Smooth muscle cell (in vitro differentiated cells): ENCODE measurements around the gene TRAPPC14. TPM values are rescaled to one million over a fixed set of nuclear protein-coding genes. Genes with fewer than 3 reads are reported as not detected.

Source experiments
- DNase-seq: peaks from one replicate; lab custom pipeline; 2025; ENCODE audit not compliant: unreplicated experiment; lab: John Stamatoyannopoulos, UW
- H2AFZ ChIP-seq: fragments of 200-600 bp; sonication (generic); 2 replicates; pipeline ENCODE4 v1.6.0; 2016; ENCODE audit warnings: antibody characterized with exemption, low read depth, mild to moderate bottlenecking
- H3F3A ChIP-seq: fragments of 200-600 bp; sonication (generic); 2 replicates; pipeline ENCODE4 v1.6.0; 2017; ENCODE audit warnings: antibody characterized with exemption, low read depth
- H3K27ac ChIP-seq: fragments of 200-600 bp; sonication (generic); 2 replicates; pipeline ENCODE4 v1.5.1; 2016; ENCODE audit warnings: low read depth, mild to moderate bottlenecking
- H3K27me3 ChIP-seq: fragments of 200-600 bp; sonication (generic); 2 replicates; pipeline ENCODE4 v1.6.1; 2016; ENCODE audit warnings: low read depth, mild to moderate bottlenecking
- H3K36me3 ChIP-seq: fragments of 200-600 bp; sonication (generic); 2 replicates; pipeline ENCODE4 v1.5.1; 2016; ENCODE audit warnings: low read depth
- H3K4me1 ChIP-seq: fragments of 200-600 bp; sonication (generic); 2 replicates; pipeline ENCODE4 v1.5.1; 2016; ENCODE audit warnings: low read depth
- H3K4me2 ChIP-seq: fragments of 200-600 bp; sonication (generic); 2 replicates; pipeline ENCODE4 v1.6.0; 2016; ENCODE audit warnings: mild to moderate bottlenecking
- H3K4me3 ChIP-seq: fragments of 200-600 bp; sonication (generic); 2 replicates; pipeline ENCODE4 v1.5.1; 2016; ENCODE audit warnings: mild to moderate bottlenecking
- H3K79me2 ChIP-seq: fragments of 200-600 bp; sonication (generic); 2 replicates; pipeline ENCODE4 v1.6.0; 2016; ENCODE audit warnings: low read depth, mild to moderate bottlenecking
- H3K9ac ChIP-seq: fragments of 200-600 bp; sonication (generic); 2 replicates; pipeline ENCODE4 v1.6.0; 2016; ENCODE audit warnings: low read depth
- H3K9me3 ChIP-seq: fragments of 200-600 bp; sonication (generic); replicated peaks from 2 replicates; pipeline ENCODE4 v1.5.1; 2016; ENCODE audit warnings: low read depth
- H4K20me1 ChIP-seq: fragments of 200-600 bp; sonication (generic); 2 replicates; pipeline ENCODE4 v1.6.0; 2016; ENCODE audit warnings: low read depth
- WGBS: methylation state at CpG from one replicate; pipeline ENCODE4 v1.1.7; 2016; ENCODE audit warnings: low lambda C conversion rate; 5-methylcytosine and 5-hydroxymethylcytosine counted together
- polyA plus RNA-seq: library from polyadenylated mRNA; unstranded; fragments of >200 nt; fragmentation: Nextera tagmentation; extraction: Ambion mirVana; gene quantifications from 2 replicates; pipeline ENCODE4 v1.2.1, GENCODE V29; 2016
- total RNA-seq: library from RNA; depleted of rRNA; stranded (reverse); fragments of >200 nt; gene quantifications from 2 replicates; pipeline ENCODE4 v1.2.3, GENCODE V29; 2014
- TF ChIP-seq, protein P1 (sequence below): fragments of 200-600 bp; sonication (generic); IDR thresholded peaks from 2 replicates; pipeline ENCODE4 v1.5.1; 2017; ENCODE audit warnings: borderline replicate concordance, mild to moderate bottlenecking, antibody characterized with exemption; ENCODE audit not compliant: insufficient read depth, poor library complexity, severe bottlenecking

Gene TRAPPC14
- total and polyA plus RNA-seq, 2 experiments from 2014 or later = 5.4 to 7.0 TPM

DNA sequence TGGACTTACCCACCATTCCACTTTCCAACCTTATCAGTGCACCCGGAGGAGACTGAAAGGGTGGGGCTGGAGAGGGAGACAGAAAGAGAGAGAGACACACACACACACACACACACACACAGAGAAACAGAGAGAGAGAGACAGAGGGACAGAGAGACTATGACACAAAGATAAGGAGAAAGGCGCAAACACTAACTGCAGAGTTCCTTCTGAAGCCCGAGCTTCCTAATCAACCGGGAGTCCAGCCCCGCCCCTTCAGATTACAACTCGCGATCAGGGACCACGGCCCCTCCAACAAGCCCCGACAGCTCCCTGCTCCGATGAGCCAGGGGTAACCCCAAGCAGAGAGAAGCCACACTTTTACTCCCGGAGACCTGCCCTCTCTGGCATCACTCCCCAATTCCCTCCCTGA is 9.4 kb upstream of the TRAPPC14 start:
- Histone ChIP-seq H3K36me3 (no peaks in the 10 kb centered on the region), H3K9ac (no peak overlapping the region), H3K9me3 (no peaks in the 10 kb centered on the region), H3K4me3 (peak overlapping the region; percentile 59), H3K27me3 (peaks cover 23% of the 10 kb centered on the region), H3K27ac (no peak overlapping the region), H2AFZ (peak overlapping the region; percentile 16), H3K4me1 (peaks cover 8% of the 10 kb centered on the region), H3K79me2 (no peaks in the 10 kb centered on the region), H4K20me1 (no peaks in the 10 kb centered on the region), H3K4me2 (peak overlapping the region; percentile 81), H3F3A (peaks cover 4% of the 10 kb centered on the region)
- DNase-seq = no peak
- 6% methylated on average over 11 of the region's 11 CpGs for WGBS
- TF ChIP-seq, protein P1, sequence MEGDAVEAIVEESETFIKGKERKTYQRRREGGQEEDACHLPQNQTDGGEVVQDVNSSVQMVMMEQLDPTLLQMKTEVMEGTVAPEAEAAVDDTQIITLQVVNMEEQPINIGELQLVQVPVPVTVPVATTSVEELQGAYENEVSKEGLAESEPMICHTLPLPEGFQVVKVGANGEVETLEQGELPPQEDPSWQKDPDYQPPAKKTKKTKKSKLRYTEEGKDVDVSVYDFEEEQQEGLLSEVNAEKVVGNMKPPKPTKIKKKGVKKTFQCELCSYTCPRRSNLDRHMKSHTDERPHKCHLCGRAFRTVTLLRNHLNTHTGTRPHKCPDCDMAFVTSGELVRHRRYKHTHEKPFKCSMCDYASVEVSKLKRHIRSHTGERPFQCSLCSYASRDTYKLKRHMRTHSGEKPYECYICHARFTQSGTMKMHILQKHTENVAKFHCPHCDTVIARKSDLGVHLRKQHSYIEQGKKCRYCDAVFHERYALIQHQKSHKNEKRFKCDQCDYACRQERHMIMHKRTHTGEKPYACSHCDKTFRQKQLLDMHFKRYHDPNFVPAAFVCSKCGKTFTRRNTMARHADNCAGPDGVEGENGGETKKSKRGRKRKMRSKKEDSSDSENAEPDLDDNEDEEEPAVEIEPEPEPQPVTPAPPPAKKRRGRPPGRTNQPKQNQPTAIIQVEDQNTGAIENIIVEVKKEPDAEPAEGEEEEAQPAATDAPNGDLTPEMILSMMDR = no peak

DNA sequence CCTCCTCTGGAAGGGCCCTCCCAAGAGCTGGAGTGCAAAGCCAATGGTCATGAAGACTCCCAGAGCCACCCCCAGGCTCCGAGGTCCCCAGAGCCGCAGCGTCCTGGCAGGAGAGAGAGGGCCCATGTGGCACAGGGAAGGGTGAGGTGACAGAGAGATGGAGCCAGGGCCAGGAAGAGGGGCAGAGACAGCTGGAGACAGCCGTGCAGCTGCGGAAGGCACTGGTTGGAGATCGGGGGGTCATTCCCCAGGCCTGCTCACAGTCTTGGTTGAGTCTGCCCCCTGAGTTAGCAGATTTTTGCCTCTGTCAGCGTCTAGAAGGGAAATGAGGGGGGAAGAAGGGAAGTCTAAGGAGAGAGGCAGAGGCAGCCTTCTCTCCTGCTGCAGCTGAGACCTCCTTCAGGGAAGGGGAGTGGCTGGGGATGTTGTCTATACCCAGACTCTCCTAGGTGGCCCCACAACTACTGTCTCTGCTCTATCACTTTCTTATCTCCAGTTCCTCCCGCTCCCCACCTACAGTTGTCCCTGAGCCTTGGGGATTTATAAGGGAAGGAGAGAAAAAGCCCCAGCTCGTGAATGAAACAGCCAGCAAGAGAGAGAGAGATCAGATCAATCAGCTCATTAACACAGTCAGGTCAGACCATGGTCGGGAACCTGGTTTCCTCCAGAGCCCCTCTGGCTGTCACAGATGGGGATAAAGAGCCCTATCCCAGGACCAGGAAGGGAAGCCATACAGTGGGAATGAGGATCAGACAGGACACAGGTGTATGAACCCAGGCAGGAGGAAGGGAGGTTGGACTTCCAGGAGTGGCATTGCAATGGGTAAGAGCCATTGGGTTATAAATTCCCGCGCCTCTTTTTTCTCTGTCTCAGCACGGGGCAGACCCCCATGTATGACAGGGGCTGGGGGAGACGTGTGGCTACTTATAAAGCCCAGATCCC is 8.7 kb upstream of the TRAPPC14 start:
- no peaks in the 10 kb centered on the region for H3K9me3 ChIP-seq
- no peak overlapping the region for H3K27ac ChIP-seq
- peak overlapping the region; percentile 59 for H3K4me3 ChIP-seq
- 54% methylated on average over 14 of the region's 14 CpGs for WGBS
- TF ChIP-seq, protein P1 = no peak
- H3K36me3 ChIP-seq = no peaks in the 10 kb centered on the region
- H3K4me1 ChIP-seq = peaks cover 8% of the 10 kb centered on the region
- no peak for DNase-seq
- H3K4me2 ChIP-seq = peak overlapping the region; percentile 81
- H3F3A ChIP-seq = peaks cover 4% of the 10 kb centered on the region
- peak overlapping the region; percentile 16 for H2AFZ ChIP-seq
- no peaks in the 10 kb centered on the region for H4K20me1 ChIP-seq
- H3K79me2 ChIP-seq = no peaks in the 10 kb centered on the region
- no peak overlapping the region for H3K9ac ChIP-seq
- peaks cover 20% of the 10 kb centered on the region for H3K27me3 ChIP-seq

DNA sequence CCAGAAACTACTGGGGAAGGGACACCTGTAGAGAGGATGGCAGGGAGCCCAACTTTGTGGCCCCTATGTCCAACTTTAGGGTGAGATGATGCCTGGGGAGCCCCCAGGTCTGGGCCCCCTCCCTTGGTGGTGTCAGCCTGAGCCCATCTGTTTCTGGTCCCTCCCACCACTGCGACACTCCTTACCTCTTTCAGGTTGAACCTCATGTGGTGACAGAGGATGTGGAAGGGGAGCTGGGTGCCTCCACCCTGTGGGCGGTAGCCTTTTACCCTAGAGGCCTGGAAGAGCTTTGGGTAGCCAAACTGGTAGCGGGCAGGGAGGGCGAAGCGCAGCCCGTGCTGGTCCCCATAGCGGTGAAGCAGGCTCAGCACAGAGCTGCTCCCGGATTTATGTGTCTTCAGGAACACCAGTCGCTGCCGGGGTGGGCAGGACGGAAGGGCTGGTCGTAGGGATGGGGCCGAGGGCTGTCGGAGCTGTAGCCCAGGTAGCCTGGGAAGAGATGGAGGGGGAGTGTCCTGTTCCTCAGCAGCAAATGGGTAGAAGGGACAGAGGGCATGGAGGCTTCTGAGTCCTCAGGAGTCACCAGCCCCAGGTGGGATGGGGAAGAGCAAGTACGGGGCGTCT is 7.9 kb upstream of the TRAPPC14 start:
- Histone ChIP-seq H3K27ac (no peak overlapping the region), H4K20me1 (no peaks in the 10 kb centered on the region), H3F3A (no peaks in the 10 kb centered on the region), H3K4me3 (no peak overlapping the region), H3K9me3 (no peaks in the 10 kb centered on the region), H3K4me1 (peaks cover 8% of the 10 kb centered on the region), H3K27me3 (peaks cover 12% of the 10 kb centered on the region), H3K36me3 (no peaks in the 10 kb centered on the region), H3K9ac (no peak overlapping the region), H3K4me2 (no peak overlapping the region), H3K79me2 (no peaks in the 10 kb centered on the region), H2AFZ (no peak overlapping the region)
- TF ChIP-seq, protein P1 = no peak
- DNase-seq = no peak
- WGBS = 88% methylated on average over 16 of the region's 16 CpGs
